Vagina (tissue), 2 donors: ENCODE results near the gene ROCK2. TPM values are rescaled to one million over a fixed set of nuclear protein-coding genes. Genes with fewer than 3 reads are reported as not detected.

ENCODE experiments used
- DNase-seq, 2 donors: peaks; one replicate each; pipeline ENCODE4 v3.0.0-alpha.2; 2017; ENCODE audit errors: extremely low spot score in 2 of 2
- H3K27ac ChIP-seq: fragments of 200-600 bp; sonication (generic); one replicate; pipeline ENCODE4 v1.5.1; 2019
- H3K27me3 ChIP-seq: fragments of 200-600 bp; sonication (generic); one replicate; pipeline ENCODE4 v1.5.1; 2019
- H3K36me3 ChIP-seq, 2 donors: fragments of 200-600 bp; sonication (generic); one replicate each; pipeline ENCODE4 v1.5.1; 2017 to 2019
- H3K4me1 ChIP-seq: fragments of 200-600 bp; sonication (generic); one replicate; pipeline ENCODE4 v1.5.1; 2019
- H3K4me3 ChIP-seq, 2 donors: fragments of 200-600 bp; sonication (generic); 1 replicate in 1 of 2; 2 replicates in 1 of 2; pipeline ENCODE4 v1.5.1; 2016 to 2019
- H3K9me3 ChIP-seq: fragments of 200-600 bp; sonication (generic); one replicate; pipeline ENCODE4 v1.5.1; 2019
- CTCF ChIP-seq, 3 experiments: fragments of 450-650 bp in 2 of 3; fragments of 200-600 bp in 1 of 3; sonication (generic) in 1 of 3; IDR thresholded peaks; one replicate each; pipeline ENCODE4 v1.5.1; 2017 to 2019; ENCODE audit warnings: antibody characterized with exemption in 3 of 3, mild to moderate bottlenecking in 2 of 3, moderate library complexity in 2 of 3
- POLR2A ChIP-seq, 2 donors: fragments of 450-650 bp; IDR thresholded peaks; one replicate each; pipeline ENCODE4 v1.6.1; 2017; ENCODE audit warnings: antibody characterized with exemption in 2 of 2, mild to moderate bottlenecking in 2 of 2, moderate library complexity in 2 of 2
- POLR2AphosphoS5 ChIP-seq, 2 donors: sonication (generic); formaldehyde crosslinking; IDR thresholded peaks; one replicate each; pipeline ENCODE4 v1.9.0; 2017; ENCODE audit warnings: antibody characterized with exemption in 2 of 2, mild to moderate bottlenecking in 2 of 2, low read depth in 1 of 2; ENCODE audit not compliant: insufficient read depth in 1 of 2
- intact Hi-C: fragments of 100-400 bp; cut with DNase I; formaldehyde crosslinking; loops from one replicate; pipeline ENCODE4 v1.15.1; 2023
- total RNA-seq: library from RNA; depleted of rRNA; stranded (reverse); fragments of >200 nt; gene quantifications from one replicate; pipeline ENCODE4 v1.2.3, GENCODE V29; 2016

The ROCK2 gene
- total RNA-seq, 1 donor from 2014 or later, result 49.4 TPM

DNA sequence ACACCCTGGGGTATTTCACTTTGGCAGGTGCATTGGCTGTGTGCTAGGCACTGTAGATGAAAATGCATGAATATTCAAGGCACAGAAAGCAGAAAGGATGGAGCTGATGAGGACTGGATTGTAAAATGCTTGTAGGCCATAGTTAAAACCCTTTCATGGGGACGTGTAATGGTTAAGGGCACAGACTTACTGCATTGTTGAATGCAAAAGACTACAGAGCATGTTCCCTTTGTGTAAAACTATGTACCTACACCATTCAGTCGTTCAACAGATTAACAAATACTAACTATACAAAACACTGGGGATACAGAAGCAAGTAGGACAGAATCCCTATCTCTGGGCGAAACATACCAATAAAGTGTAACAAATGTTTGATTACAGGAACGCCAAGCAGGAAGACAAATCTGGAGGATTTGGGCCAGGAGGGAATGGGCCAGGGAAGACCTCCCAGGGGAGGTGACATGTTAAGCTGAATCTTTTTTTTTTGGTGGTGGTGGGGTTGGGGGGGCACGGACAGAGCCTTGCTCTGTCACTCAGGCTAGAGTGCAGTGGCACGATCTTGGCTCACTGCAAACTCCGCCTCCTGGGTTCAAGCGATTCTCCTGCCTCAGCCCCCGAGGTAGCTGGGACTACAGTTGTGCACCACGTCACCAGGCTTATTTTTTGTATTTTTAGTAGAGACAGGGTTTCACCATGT, 19.6 kb upstream of the ROCK2 start:
- intact Hi-C loops, result no loop called here
- Histone ChIP-seq H3K4me1 (peaks cover 9% of the 10 kb centered on the region), H3K27ac (no peak overlapping the region), H3K9me3 (no peaks in the 10 kb centered on the region), H3K27me3 (no peaks in the 10 kb centered on the region), H3K36me3 (no peaks in the 10 kb centered on the region), H3K4me3 (no peak overlapping the region)
- TF ChIP-seq POLR2A (IDR thresholded peaks at IDR 0.05) (no peak), CTCF (IDR thresholded peaks at IDR 0.05) (no peak), POLR2AphosphoS5 (IDR thresholded peaks at IDR 0.05; ENCODE audit: insufficient read depth in 1 of 2, low read depth in 1 of 2) (no peak)
- no peak for DNase-seq

- Histone ChIP-seq H3K27me3 (no peaks in the 10 kb centered on the region), H3K27ac (no peak overlapping the region), H3K36me3 (no peaks in the 10 kb centered on the region), H3K9me3 (no peaks in the 10 kb centered on the region), H3K4me3 (no peak overlapping the region), H3K4me1 (peaks cover 5% of the 10 kb centered on the region)
- TF ChIP-seq POLR2AphosphoS5 (IDR thresholded peaks at IDR 0.05; ENCODE audit: insufficient read depth in 1 of 2, low read depth in 1 of 2), result no peak
- no peak for TF ChIP-seq CTCF (IDR thresholded peaks at IDR 0.05)
- no peak for TF ChIP-seq POLR2A (IDR thresholded peaks at IDR 0.05)
- intact Hi-C loops, result no loop called here
- DNase-seq, result peak in 1 of 2 donors; percentile 34
These were observed 15.4 kb upstream of the ROCK2 start for GRCh38 chr2:11359865-11360264.

- intact Hi-C loops, result no loop called here
- Histone ChIP-seq H3K27me3 (no peaks in the 10 kb centered on the region), H3K36me3 (no peaks in the 10 kb centered on the region), H3K4me1 (peaks cover 5% of the 10 kb centered on the region), H3K9me3 (no peaks in the 10 kb centered on the region), H3K27ac (no peak overlapping the region), H3K4me3 (no peak overlapping the region)
- no peak for DNase-seq
- TF ChIP-seq POLR2A (IDR thresholded peaks at IDR 0.05), result no peak
- TF ChIP-seq POLR2AphosphoS5 (IDR thresholded peaks at IDR 0.05; ENCODE audit: insufficient read depth in 1 of 2, low read depth in 1 of 2), result no peak
These were observed 13.1 kb upstream of the ROCK2 start for GRCh38 chr2:11357428-11357972.

GRCh38 chr2:11356764-11357163, 12.3 kb upstream of the ROCK2 start:
- no peak for TF ChIP-seq POLR2AphosphoS5 (IDR thresholded peaks at IDR 0.05; ENCODE audit: insufficient read depth in 1 of 2, low read depth in 1 of 2)
- TF ChIP-seq CTCF (IDR thresholded peaks at IDR 0.05), result no peak
- no peaks in the 10 kb centered on the region for H3K9me3 ChIP-seq
- H3K4me3 ChIP-seq, result no peak overlapping the region
- no peaks in the 10 kb centered on the region for H3K36me3 ChIP-seq
- intact Hi-C loops, result no loop called here
- H3K27ac ChIP-seq, result no peak overlapping the region
- DNase-seq, result peak in 1 of 2 donors; percentile 62
- H3K4me1 ChIP-seq, result peaks cover 5% of the 10 kb centered on the region
- H3K27me3 ChIP-seq, result no peaks in the 10 kb centered on the region

- intact Hi-C loops, result no loop called here
- Histone ChIP-seq H3K4me3 (no peak overlapping the region), H3K27me3 (no peaks in the 10 kb centered on the region), H3K36me3 (no peaks in the 10 kb centered on the region), H3K4me1 (peaks cover 5% of the 10 kb centered on the region), H3K27ac (no peak overlapping the region), H3K9me3 (no peaks in the 10 kb centered on the region)
- TF ChIP-seq POLR2A (IDR thresholded peaks at IDR 0.05), result no peak
- no peak for TF ChIP-seq POLR2AphosphoS5 (IDR thresholded peaks at IDR 0.05; ENCODE audit: insufficient read depth in 1 of 2, low read depth in 1 of 2)
- no peak for TF ChIP-seq CTCF (IDR thresholded peaks at IDR 0.05)
- DNase-seq, result no peak
These were observed 11.0 kb upstream of the ROCK2 start for GRCh38 chr2:11355194-11356053.
